Breast epithelium (tissue), 4 donors: ENCODE measurements around the gene TRIM26. TPM values are rescaled to one million over a fixed set of nuclear protein-coding genes. Genes with fewer than 3 reads are reported as not detected.

Source experiments
- DNase-seq, 2 donors: peaks; one replicate each; pipeline ENCODE4 v3.0.0-alpha.2; 2019; ENCODE audit warnings: low spot score in 2 of 2
- H3K27ac ChIP-seq, 2 donors: fragments of 200-600 bp; sonication (generic) in 1 of 2; one replicate each; pipeline ENCODE4 v1.5.1; 2016 to 2019; ENCODE audit warnings: mild to moderate bottlenecking in 1 of 2
- H3K27me3 ChIP-seq, 2 donors: fragments of 200-600 bp; sonication (generic) in 1 of 2; one replicate each; pipeline versions ENCODE4 v1.5.1 to v1.6.0; 2017 to 2019; ENCODE audit warnings: control low read depth in 1 of 2, mild to moderate bottlenecking in 1 of 2
- H3K36me3 ChIP-seq: fragments of 200-600 bp; one replicate; pipeline ENCODE4 v1.5.1; 2019
- H3K4me1 ChIP-seq, 2 donors: fragments of 200-600 bp; sonication (generic); one replicate each; pipeline ENCODE4 v1.5.1; 2016 to 2019; ENCODE audit warnings: control low read depth in 1 of 2
- H3K4me3 ChIP-seq, 3 donors: fragments of 200-600 bp; sonication (generic); 1 replicate in 2 of 3; 2 replicates in 1 of 3; pipeline ENCODE4 v1.5.1; 2016 to 2019; ENCODE audit warnings: mild to moderate bottlenecking in 3 of 3, moderate library complexity in 2 of 3
- H3K9me3 ChIP-seq, 2 donors: fragments of 200-600 bp; sonication (generic) in 1 of 2; one replicate each; pipeline ENCODE4 v1.5.1; 2016 to 2019; ENCODE audit warnings: control low read depth in 1 of 2
- POLR2A ChIP-seq: fragments of 450-650 bp; IDR thresholded peaks from one replicate; pipeline ENCODE4 v1.6.1; 2016; ENCODE audit warnings: antibody characterized with exemption, mild to moderate bottlenecking, moderate library complexity
- POLR2AphosphoS5 ChIP-seq, 3 donors: sonication (generic); formaldehyde crosslinking; IDR thresholded peaks; one replicate each; pipeline ENCODE4 v1.6.1; 2017; ENCODE audit warnings: antibody characterized with exemption in 3 of 3
- intact Hi-C: fragments of 100-400 bp; cut with DNase I; formaldehyde crosslinking; loops from one replicate; pipeline ENCODE4 v1.15.1; 2023; ENCODE audit warnings: low total_unique reads
- total RNA-seq, 3 donors: library from RNA; depleted of rRNA; stranded (reverse); fragments of >200 nt; gene quantifications; one replicate each; pipeline ENCODE4 v1.1.0, GENCODE V29; 2016
- TF ChIP-seq, protein P1 (sequence below), 3 donors: fragments of 450-650 bp; IDR thresholded peaks; one replicate each; pipeline ENCODE4 v1.5.1; 2016 to 2017; ENCODE audit warnings: antibody characterized with exemption in 3 of 3, mild to moderate bottlenecking in 3 of 3, moderate library complexity in 3 of 3

TRIM26 gene
- total RNA-seq, 3 donors from 2014 or later: 31.7 to 66.2 (median 47.5) TPM

DNA sequence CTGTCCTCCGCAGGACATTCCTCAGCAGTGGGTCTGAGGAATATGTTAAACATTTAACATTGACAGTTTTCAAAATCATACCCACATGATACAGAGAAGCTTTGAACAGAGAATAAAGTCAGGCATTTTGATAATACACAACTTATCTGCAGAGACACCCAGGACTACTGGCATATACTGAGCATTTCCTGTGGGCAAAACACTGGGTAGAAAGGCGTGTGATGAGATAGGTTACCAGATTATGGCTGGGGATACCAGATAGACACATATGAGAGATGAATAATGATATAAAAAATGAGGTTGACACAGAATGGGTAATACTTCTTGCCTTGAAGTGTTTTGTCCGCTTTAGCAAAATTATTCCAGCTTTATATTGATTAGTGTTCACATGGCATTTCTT lies 31.4 kb upstream of the TRIM26 start:
- Histone ChIP-seq H3K27me3 (no peaks in the 10 kb centered on the region), H3K9me3 (no peaks in the 10 kb centered on the region), H3K4me3 (no peak overlapping the region), H3K4me1 (no peaks in the 10 kb centered on the region), H3K27ac (no peak overlapping the region), H3K36me3 (no peaks in the 10 kb centered on the region)
- DNase-seq: no peak
- TF ChIP-seq POLR2AphosphoS5 (IDR thresholded peaks at IDR 0.05): no peak
- no peak for TF ChIP-seq POLR2A
- TF ChIP-seq, protein P1, sequence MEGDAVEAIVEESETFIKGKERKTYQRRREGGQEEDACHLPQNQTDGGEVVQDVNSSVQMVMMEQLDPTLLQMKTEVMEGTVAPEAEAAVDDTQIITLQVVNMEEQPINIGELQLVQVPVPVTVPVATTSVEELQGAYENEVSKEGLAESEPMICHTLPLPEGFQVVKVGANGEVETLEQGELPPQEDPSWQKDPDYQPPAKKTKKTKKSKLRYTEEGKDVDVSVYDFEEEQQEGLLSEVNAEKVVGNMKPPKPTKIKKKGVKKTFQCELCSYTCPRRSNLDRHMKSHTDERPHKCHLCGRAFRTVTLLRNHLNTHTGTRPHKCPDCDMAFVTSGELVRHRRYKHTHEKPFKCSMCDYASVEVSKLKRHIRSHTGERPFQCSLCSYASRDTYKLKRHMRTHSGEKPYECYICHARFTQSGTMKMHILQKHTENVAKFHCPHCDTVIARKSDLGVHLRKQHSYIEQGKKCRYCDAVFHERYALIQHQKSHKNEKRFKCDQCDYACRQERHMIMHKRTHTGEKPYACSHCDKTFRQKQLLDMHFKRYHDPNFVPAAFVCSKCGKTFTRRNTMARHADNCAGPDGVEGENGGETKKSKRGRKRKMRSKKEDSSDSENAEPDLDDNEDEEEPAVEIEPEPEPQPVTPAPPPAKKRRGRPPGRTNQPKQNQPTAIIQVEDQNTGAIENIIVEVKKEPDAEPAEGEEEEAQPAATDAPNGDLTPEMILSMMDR (IDR thresholded peaks at IDR 0.05): no peak
- intact Hi-C loops: no loop called here

DNA sequence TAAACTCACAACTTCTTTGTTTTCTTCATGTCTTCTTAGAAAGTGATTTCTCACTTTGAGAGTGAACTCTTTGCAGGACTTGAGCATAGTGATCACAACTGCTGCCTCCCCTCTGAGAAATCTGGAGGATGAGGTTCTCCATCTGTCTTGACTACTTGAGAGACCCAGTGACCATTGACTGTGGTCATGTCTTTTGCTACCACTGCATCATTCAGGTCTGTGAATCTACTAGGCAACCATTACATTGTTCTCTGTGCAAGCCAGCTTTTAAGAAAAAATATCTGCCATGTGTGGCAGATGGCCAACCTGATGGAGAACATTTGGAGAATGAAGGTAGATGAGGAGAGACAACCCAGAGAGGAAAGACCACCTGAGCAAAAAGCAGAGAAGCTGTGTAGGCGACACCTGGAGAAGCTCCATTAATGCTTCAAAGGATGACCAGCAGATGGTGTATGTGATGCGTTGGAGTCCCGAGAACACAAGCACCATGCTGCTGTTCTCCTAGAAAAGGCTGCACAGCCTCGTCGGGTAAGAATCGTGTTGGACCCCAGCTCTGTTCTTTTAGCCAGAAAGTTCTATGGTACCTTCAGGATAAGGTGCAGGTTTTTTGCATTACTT lies 25.1 kb upstream of the TRIM26 start:
- intact Hi-C loops: no loop called here
- DNase-seq: no peak
- Histone ChIP-seq H3K9me3 (no peaks in the 10 kb centered on the region), H3K27me3 (no peaks in the 10 kb centered on the region), H3K4me1 (no peaks in the 10 kb centered on the region), H3K4me3 (no peak overlapping the region), H3K36me3 (no peaks in the 10 kb centered on the region), H3K27ac (no peak overlapping the region)
- TF ChIP-seq POLR2A (no peak), POLR2AphosphoS5 (IDR thresholded peaks at IDR 0.05) (no peak)
- TF ChIP-seq, protein P1 (IDR thresholded peaks at IDR 0.05): no peak

DNA sequence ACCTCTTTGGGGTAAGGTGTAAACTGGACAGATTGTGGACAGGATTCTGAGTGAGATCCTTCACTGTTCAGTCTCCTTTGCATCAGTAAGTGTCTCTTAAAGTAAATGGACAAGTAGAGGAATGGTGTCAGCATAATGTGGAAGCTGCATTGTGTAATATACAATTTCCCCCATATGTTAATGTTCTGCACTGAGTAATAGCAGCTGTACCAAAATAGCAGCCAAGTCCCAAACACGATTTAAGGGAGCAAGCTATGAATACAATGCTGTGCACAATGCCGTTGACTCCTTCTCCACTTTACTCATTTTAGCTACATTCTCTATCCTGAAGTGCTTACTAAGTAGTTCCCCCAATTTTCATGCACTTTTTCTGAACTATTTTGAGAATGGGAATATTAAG lies 21.1 kb upstream of the TRIM26 start:
- no peaks in the 10 kb centered on the region for H3K36me3 ChIP-seq

DNA sequence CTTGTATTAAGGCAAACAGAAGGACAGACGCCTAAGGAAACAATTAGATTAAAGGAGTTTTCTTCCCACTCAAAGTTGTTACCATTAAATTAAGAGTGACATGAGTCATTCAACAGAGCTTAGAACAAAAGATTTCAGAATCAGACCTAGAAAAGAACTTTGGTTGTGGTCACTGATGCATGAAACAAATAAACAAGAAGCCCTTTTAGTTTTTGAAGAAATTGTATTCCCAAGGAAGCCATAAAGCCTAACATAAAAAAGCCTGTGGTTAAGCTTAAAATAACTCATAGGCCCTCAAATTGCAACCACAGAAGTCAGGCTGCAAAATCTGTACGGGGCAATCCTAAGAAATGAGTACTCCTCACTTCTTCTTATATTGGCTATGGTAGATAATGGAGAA lies 17.9 kb upstream of the TRIM26 start:
- Histone ChIP-seq H3K4me1 (no peaks in the 10 kb centered on the region), H3K9me3 (no peaks in the 10 kb centered on the region), H3K36me3 (no peaks in the 10 kb centered on the region), H3K27me3 (no peaks in the 10 kb centered on the region), H3K4me3 (no peak overlapping the region), H3K27ac (no peak overlapping the region)
- TF ChIP-seq POLR2A (no peak), POLR2AphosphoS5 (IDR thresholded peaks at IDR 0.05) (no peak)
- TF ChIP-seq, protein P1 (IDR thresholded peaks at IDR 0.05): no peak
- DNase-seq: no peak
- intact Hi-C loops: no loop called here

More for the DNA sequence above, 21.1 kb upstream of the TRIM26 start:
- no peaks in the 10 kb centered on the region for H3K4me1 ChIP-seq
- H3K9me3 ChIP-seq: no peaks in the 10 kb centered on the region
- intact Hi-C loops: no loop called here
- TF ChIP-seq, protein P1 (IDR thresholded peaks at IDR 0.05): no peak
- TF ChIP-seq POLR2AphosphoS5 (IDR thresholded peaks at IDR 0.05) (no peak), POLR2A (no peak)
- H3K4me3 ChIP-seq: no peak overlapping the region
- no peak for DNase-seq
- no peaks in the 10 kb centered on the region for H3K27me3 ChIP-seq
- no peak overlapping the region for H3K27ac ChIP-seq

DNA sequence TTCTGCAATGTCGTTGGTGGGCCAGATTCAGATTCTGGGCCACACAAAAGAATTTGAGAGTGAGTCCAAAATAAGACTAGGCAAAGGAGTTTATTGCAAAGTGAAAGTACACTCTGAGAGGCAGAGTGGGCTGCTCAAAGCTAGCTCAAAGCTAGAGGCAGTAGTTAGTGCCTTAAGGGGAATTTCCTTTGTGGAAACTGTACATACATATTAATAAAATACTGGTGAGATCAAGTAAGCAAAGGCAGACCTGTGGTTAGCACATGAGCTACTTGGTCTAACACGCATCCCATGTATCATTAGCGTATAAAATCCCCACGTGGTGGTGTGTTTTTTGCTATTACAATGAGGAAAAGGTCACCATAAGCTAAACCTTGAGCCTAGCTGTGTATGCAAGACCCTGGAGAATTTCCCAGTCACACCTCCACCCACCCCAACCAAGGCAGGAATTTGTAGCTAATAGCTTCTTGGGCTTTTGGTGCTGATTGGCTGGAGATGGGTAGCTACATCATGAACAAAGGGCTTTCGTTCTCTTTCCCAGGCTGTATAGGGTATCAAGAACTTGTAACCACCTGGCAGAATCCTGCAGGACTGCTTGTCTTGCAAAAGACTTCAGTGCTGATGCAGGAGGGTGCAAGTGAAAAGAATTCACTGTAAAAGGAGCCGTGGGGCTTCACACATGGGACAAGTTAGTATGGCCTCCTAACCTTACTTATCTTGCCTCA lies 14.7 kb upstream of the TRIM26 start:
- Histone ChIP-seq H3K27me3 (no peaks in the 10 kb centered on the region), H3K4me1 (no peaks in the 10 kb centered on the region), H3K9me3 (no peaks in the 10 kb centered on the region), H3K4me3 (no peak overlapping the region), H3K27ac (no peak overlapping the region), H3K36me3 (no peaks in the 10 kb centered on the region)
- no peak for DNase-seq
- TF ChIP-seq, protein P1 (IDR thresholded peaks at IDR 0.05): no peak
- TF ChIP-seq POLR2AphosphoS5 (IDR thresholded peaks at IDR 0.05) (no peak), POLR2A (no peak)
- intact Hi-C loops: no loop called here
